Measurements from ENCODE around the gene ANKRD62.
"Not testable (repeated sequence)": the region's sequence is repeated elsewhere in the genome, so short reads cannot be mapped to it uniquely, and the experiment has no call there.

ANKRD62 gene

DNA sequence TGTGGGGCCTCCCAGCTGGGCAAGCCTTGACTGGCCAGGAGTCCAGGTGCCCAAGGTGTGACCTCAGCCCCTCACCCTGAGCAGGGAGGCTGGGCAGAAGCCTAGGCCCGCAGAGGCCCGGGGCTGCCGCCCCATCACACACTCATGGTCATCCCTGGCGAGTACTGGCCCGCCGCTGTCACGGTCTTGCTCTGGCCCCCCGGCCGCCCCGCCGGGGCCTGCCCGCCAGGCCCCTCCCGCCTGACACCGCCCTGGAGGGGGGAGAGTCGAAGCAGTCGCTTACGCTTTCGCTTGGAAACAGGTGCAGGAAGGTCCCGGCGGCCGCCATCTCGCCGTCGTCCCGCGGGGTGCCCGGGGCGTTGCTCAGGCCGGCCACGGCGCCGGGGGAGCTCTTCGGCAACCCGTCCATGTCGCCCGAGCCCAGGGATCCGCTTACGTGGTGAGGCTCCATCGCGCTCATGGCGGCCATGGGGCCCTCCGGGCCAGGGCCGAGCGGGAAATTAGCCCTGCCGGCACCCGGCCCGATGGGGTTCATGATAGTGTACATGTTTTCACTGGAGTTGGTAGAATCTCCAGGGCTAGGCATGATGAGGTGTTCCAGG lies 26.6 kb upstream of the ANKRD62 start:
- no peak for DNase-seq

DNA sequence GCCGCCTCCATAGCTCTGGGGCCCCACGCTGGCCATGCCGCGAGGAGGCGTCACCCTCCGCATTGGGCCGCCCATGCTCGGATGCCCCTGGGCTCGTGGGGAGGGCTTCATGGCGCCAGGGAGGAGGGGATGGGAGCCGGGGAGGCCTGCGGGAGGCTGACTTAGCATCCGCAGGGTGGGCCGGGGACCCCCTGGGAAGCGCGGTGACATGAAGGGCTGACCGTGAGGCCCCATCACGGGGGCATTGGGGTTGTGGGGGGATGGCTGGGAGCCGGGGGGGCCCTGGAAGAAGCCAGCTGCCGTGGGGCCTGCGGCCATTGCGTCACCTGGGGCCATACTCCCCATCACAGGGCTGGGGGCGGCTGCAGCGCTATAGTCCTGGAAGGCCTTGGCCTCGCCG lies 26.0 kb upstream of the ANKRD62 start:
- DNase-seq = no peak

DNA sequence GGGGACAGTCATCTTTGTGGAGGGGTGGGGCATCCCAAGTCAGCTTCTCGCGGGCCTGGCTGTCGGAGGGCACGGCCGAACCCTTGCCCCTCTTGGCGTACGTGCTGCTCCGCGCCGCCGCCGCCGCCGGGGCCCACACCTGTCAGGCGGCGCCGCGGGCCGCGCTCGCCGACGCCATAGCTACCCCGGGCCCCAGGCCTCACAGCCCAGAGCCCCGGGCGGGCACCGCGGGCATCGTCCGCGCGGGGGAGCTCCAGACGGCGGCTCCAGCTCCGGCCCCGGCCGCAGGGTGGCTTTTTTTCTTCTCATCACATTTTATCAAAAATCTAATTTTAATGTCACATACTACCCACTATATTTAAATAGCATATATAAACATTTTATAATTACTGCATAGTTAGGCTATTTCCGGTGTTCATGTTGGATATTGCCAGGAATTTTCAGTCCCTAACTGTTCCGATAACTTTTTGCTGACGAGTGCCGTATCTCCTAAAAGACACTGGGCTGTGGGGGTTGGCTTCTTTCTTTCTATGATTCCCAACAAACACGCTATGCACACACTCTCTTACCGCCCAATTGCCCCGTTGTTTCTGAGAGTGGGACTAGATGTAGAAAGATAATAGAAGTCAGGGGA lies 25.2 kb upstream of the ANKRD62 start:
- not testable (repeated sequence) for DNase-seq

DNA sequence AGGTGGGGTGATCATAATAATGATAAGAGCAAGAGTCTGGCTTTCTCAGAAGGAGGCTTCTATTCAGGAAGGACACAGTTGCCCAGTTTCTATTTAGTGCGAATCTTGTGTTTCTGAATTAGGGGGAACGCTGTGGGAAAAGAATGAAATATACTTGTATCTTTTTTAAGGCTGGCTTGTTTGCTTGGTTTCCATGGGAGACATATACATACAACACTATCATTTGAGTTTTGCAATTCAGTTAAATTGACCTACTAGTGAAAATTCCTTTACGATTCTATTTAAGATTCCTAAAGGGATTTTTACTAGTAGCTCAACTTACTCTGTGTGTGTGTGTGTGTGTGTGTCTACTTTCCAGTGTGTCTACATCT lies 24.7 kb upstream of the ANKRD62 start:
- no peak for DNase-seq

DNA sequence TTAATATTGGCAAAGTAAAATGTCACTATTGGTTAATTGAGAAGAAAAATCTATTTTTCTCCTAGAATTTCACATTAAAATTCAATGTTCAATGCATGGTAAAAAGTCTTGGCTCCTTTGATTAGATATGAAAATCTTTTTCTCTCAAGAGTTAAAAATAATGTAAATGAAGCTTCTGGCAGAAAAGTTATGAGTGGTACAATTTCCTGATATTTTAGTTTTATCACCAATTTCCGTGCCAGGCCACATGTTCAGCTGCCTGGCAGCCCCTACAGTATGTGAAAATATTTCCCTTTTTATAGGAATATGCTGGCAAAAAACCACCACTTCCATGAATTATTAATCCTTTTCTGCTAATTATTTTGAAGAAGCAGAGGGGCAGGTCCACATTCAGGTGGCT lies 22.6 kb upstream of the ANKRD62 start:
- DNase-seq = not testable (repeated sequence)

DNA sequence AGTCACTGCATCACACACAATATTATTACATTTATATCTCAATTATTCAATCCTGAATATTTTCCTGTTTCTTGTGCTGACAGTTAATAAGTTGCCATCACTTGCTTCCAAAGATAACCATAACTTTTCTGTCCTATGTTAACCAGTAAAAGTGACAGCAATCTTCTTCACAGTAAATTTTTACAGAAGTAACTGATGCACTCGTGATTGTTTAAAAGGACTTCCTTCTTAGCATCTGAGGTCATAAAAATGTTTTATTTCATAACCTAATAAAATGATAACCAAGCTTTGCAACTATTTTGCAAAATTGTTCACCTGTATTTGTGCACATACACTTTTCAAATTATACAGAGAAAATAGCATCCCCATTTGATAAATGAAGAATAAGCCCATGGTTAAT lies 20.6 kb upstream of the ANKRD62 start:
- DNase-seq = no peak

DNA sequence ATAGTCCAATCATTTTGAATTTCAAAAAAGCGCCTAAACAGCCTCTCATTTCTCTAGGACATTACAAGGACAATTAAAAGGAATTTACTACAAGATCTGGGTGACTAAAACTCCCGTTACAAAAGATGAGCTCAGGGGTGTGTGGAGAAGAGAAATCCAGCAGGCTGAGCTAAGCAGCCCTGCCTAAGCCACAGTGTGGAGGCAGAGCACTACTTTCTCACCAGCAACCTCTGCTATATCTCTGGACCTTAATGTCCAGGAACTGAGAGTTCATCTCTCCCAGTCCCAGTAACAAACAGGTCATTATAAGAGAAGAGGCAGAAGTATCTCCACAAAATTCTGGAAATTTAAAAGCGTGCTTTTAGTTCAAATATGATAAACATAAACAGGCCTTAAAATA lies 18.9 kb upstream of the ANKRD62 start:
- DNase-seq = no peak

DNA sequence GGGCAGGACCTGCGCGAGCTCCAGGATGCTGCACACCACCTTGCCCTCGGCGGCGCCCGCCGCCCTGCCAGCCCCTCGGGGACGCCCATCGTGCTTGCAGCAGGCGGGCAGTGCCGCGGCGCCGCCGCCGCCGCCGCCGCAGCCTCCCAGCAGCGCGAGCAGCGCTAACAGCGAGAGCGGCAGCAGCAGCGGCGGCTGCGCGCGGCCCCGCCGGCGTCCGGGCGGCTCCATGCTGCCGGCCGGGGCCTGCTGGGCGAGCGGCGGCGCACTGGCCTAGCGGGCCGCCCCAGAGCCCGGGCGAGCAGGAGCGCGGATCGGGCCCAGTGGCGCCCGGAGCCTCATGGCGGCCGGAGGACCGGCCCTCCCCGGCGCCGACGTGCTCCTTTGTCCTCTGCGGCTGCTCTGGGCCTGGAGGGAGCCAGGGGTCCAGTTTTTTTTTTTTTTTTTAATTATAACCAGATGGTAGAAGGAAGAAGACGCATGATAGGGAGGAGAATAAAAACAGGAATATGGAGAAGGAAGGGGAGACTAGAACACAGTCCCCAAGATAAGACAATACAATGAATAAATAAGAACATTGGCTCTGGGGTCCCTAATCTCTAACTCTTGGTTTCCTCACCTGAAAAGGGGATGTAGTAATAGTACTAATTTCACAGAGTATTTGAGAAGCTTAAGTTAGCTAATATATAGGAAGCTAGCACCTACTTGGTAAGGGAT lies 17.1 kb upstream of the ANKRD62 start:
- no peak for DNase-seq

DNA sequence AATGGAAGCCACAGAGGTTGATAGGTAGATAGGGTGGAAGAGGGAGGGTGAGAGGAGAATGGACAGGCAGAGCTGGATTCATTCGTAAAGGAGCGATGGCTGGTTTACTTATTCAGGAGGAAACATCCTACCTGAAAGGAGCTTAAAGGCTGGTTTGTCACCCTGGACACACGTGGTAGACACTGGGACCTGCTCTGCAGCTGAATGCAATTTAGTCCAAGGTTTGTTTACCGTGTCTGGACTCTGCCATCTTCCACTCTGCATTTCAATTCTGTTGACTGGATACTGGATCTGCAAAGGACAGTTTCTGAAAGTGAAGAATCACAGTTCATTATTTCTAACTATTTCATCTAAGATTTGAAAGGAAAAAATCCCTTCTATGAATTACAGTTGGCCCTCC lies 15.6 kb upstream of the ANKRD62 start:
- DNase-seq = not testable (repeated sequence)

DNA sequence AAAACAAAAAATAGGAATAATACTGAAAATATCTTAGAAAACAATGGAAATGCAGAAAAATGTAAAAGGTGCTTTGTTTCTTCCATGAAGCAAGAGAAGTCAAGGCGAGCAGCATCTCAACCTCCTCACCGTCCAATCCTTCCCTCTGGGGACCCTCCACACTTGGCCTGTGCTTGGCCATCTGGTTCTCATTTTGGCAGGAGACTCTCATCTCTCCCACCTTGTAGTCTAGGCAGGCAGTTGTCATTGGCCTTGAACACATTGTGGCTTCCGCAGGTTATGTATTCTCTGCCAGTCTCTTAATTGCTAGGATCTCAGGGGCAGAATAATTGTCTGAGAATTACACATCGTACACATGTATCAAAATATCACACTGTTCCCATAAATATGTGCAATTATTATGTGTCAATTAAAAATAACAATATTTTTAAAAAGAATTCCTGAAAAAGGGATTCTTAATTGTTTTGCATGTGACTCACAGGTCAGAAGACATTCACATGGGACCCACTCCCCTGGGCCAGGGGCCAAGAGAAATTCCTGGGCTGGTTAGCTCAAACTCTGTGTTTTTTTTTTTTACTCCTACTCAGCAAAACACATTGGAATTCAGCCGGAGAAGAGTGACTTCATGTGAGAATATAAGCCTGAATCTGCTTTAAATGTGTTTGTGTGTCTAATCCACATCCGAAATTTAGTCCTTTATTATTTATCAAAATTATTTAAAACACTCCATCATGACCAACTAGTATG lies 14.0 kb upstream of the ANKRD62 start:
- no peak for DNase-seq

DNA sequence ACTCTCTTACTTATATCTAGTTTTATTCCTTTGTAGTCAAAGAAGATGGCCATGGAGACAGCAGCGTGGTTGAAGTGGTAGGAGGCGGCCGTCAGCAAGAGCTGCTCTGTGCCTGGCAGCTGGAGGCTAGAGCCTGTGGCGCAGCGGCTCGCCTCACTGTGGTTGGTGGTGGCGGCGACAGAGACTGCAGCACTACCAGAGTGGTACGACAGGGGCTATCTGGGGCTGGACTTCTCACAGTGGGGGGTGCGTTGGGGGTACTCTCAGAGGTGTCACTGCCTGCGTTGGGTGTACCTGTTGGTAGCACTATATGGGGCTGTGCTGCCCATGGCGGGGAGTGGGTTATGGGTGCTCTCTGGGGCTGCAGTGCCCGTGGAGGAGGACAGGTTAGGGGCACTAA lies 8.5 kb upstream of the ANKRD62 start:
- no peak for DNase-seq

DNA sequence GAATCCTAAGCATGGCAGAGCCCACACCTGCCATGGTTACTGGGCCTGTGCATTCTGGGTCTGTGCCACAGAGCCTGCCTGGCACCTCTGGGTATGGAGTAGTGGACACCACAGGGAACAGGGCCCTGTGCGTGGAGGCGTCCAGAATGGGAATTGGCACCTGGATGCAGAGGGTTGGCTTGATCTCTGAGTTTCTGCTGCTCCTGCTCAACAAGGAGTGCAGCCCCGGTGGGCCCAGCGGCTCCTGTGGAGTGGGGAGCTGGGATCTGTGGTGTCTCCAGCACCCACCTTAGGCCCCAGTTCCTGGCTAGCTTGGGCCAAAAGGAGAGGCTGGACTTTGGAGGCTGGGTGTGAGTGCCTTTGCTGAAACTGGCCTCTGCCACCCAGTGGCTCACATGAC lies 7.9 kb upstream of the ANKRD62 start:
- no peak for DNase-seq

DNA sequence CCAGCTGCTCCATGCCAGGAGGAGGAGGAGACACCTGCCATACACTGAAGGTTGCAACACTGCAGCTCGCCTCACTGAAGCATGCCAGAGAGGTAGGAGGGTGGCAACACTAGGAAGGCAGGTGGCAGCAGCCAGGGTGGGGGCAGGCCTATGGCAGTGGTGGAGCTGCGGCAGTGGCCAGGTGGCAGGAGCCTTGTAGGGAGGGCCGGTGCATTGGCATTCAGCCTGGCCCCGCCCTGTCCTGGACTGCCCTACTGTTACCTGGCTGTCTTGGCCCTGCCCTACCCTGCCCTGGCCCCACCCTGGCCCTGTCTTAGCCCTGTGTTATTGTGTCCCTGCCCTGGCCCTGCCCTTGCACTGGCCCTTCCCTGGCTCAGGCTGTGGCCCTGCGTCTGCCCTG lies 7.4 kb upstream of the ANKRD62 start:
- no peak for DNase-seq

DNA sequence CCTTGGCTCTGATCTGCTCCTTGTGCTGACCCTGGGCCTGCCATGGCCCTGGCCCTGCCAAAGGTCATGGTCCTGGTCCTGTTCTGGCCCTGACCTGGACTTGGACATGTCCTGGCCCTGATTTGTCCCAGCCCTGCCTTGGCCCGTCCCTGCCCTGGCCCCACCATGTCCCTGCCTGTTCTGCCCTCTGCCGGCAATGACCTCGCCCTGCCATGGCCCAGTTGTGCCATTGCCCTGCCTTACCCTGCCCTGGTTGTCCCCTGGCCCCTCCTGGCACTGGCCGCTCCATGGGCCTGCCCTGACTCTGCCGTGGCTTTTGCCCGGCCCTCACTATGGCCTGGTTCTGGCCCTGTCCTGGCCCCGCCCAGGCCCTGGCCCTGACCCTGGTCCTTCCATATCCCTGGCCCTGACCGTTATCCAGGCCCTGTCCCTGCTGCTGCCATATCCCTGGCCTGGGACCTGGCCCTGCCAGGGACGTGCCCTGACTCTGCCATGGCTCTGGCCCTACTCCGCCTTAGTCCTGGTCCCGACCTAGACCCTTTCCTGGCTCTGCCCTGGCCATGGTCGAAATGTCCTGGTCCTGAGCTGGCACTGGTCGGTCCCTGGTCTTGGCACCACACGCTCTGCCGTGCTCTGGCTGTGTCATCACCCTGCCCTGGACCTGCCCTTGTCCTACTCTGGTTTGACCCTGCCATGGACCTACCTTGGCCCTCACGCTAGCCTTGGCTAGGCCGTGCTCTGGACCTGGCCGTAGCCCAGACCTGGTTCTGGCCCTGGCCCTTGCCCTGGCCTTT lies 6.8 kb upstream of the ANKRD62 start:
- no peak for DNase-seq

DNA sequence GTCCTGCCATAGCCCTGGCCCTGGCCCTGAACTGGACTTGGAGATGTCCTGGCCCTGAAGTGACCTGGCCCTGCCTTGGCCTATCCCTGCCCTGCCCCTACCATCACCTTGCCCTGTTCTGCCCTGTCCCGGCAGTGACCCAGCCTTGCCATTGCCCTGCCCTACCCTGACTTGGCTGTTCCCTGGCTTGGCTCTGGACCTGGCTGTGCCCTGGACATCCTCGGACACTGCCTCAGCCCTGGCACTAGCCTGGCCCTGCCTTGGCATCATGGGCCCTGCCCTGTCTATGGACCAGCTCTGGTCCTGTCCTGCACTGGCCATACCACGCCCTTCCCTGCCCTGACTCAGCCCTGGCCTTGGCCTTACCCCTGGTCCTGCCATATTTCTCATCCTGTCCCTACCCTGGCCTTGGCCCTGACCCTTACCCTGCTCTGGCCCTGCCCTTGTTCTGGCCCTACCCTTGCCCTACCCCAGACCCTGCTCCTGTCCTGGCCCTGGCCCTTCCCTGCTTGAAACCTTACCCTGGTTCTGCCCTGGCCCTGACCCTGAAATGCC lies 6.1 kb upstream of the ANKRD62 start:
- no peak for DNase-seq

DNA sequence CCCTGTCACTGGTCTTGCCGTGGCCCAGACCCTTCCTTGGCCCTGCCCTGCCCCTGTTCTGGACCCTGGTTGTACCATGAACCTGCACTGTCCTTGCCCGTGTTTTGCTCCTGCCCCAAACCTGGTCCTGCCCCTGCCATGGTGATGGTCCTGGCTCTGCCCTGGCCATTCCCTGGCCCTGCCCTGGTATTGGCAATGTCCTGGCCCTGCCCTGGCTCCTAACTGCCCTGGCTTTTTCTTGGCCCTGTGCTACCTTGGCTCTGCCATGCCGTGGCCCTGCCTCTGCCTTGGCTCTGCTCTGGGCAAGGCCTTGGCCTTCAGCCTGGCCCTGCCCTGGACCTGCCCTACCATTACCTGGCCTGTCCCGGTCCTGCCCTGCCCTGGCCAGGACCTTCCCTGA lies 5.5 kb upstream of the ANKRD62 start:
- DNase-seq = no peak

DNA sequence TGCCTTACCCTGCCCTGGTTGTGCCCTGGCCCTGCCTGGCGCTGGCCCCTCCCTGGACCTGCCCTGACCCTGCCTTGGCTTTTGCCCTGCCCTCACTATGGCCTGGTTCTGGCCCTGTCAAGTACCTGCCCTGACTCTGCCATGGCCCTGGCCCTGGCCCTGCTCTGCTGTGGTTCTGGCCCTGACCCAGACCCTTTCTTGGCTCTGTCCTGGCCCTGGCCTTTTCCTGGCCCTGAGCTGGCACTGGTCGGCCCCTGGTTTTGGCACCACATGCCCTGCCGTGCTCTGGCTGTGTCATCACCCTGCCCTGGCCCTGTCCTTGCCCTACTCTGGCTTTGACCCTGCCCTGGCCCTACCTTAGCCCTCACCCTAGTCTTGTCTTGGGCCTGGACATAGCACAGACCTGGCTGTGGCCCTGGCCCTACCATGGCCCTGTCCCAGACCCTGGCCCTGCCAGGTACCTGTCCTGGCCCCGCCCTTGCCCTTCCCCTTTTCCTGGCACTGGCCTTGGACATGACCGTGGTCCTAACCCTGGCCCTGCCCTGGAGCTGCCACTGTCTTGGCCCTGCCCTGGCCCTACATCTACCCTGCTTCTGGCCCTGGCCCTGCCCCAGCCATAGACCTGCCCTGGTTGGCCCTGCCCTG lies 4.8 kb upstream of the ANKRD62 start:
- no peak for DNase-seq

DNA sequence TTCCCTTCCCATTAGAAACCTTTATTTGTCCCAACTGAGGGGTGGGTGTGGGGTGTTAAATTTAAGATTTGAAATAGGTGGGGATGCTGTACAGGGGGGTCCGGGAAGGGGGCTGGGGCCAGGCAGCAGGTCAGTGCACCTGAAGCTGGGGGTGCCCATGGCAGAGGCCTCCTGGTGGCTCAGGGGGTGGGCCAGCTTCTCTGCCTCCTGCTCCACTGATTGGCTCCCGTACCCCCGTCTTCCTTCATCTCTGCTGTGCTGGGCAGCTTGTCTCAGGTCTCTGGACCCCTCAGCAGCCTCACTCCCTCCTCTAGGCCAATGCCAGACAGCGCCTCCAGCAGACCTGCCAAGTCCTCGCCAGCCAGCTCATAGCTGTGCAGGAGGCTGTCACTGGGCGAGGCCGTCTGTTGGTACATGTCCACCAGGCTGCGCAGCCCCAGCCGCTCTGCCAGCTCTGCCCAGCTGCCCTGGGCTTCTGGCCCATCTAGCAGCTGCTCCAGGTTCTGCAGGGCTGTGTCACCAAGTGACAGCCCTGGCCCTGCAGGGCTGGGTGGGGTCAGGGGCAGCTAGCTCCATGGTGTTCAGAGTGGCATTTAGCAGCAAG lies 2.0 kb upstream of the ANKRD62 start:
- no peak for DNase-seq

DNA sequence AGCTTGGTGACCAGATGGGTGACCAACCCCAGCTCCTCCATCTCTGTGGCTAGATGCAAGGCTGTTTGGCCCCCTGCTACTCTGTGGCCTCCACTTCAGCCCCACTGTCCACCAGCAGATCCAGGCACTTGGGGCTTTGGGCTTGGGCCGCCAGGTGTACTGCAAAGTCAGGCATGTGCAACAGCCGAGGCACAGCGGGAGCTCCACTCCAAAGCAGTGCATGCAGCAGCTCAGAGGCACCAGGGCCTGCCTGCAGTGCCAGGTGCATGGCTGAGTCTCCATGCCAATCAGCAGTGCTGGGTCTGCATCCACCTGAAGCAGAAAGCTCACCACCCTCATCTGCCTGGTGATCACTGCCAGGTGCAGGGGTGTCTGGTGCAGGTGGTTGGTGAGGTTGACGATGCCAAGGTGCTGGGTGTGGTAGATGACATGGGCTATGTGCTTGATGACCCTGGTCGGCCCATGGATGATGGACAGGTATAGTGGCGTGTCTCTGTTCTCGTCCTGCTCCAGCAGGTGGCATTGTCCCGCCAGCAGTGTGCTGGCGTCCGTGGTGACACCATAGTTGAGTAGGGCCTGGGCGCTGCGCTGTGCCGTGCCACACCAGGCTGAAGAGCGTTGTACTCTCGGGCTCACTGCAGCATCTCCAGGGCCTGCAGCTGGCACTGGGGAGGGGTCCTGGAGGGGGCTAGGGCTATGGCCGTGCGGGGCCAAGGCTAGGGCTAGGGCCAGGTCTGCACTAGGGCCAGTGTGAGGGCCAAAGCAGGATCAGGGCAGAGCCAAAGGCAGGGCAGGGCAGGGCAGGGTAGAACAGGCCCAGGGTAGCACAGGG lies 1.0 kb upstream of the ANKRD62 start:
- no peak for DNase-seq

DNA sequence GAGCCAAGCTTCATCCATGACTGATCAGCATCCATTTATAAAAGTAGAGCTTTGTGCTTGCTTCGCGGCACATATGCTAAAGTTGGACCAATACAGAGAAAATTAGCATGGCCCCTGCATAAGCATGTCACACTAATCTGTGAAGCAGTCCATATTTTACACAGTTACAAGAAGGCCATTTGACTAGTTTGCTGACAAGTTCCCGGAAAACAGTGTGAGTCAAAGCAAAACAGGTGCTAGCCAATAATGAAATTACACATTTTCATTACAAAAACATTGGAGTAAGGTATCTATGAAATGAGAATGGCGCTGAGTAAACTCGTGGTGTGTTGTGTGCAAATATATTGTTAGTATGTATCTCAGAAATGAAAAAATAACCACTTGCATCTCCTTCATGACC lies 4.7 kb downstream of the ANKRD62 start:
- no peak for DNase-seq

DNA sequence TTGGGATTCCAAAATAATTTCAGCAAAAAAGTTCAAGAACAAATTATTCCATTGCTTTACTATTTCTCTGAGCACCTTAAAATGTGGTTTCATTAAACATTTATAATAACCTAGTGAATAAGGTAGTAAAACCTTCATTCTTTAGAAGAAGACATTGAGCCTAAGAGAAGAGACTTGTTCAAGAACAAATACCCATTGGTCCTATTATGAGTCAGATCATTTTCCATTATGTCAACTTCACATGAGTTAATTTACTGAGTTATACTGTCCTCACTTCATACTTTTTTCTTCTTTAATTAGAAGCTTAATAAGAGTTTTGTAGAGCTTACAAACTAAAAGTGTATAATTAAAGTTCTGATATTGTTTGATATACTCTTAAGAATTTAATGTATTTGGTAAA lies 5.5 kb downstream of the ANKRD62 start:
- DNase-seq = no peak
